Nephron progenitor cell (in vitro differentiated cells): ENCODE data around the gene TP53.

ENCODE experiments used
- DNase-seq: peaks from one replicate; pipeline ENCODE4 v3.0.0; 2021
- H3K27ac Mint-ChIP-seq: 2 replicates; pipeline ENCODE4 v1.8.0; 2021; ENCODE audit warnings: mild to moderate bottlenecking, moderate library complexity, mixed read lengths
- H3K27me3 Mint-ChIP-seq: 2 replicates; pipeline ENCODE4 v1.8.0; 2021; ENCODE audit warnings: mild to moderate bottlenecking, low read depth, mixed read lengths; ENCODE audit not compliant: poor library complexity
- H3K36me3 Mint-ChIP-seq: 2 replicates; pipeline ENCODE4 v1.8.0; 2021; ENCODE audit warnings: low read depth, mixed read lengths
- H3K4me1 Mint-ChIP-seq: 2 replicates; pipeline ENCODE4 v1.8.0; 2021; ENCODE audit warnings: mixed read lengths
- H3K4me3 Mint-ChIP-seq: 2 replicates; pipeline ENCODE4 v1.8.0; 2021; ENCODE audit warnings: mild to moderate bottlenecking, moderate library complexity, mixed read lengths
- H3K9me3 Mint-ChIP-seq: 2 replicates; pipeline ENCODE4 v1.8.0; 2021; ENCODE audit warnings: mild to moderate bottlenecking, moderate library complexity, mixed read lengths
- TF ChIP-seq, protein P1 (sequence below): fragments of 200-600 bp; sonication (generic); IDR thresholded peaks from 2 replicates; pipeline ENCODE4 v1.5.0; 2021; ENCODE audit warnings: antibody characterized with exemption

The TP53 gene

DNA sequence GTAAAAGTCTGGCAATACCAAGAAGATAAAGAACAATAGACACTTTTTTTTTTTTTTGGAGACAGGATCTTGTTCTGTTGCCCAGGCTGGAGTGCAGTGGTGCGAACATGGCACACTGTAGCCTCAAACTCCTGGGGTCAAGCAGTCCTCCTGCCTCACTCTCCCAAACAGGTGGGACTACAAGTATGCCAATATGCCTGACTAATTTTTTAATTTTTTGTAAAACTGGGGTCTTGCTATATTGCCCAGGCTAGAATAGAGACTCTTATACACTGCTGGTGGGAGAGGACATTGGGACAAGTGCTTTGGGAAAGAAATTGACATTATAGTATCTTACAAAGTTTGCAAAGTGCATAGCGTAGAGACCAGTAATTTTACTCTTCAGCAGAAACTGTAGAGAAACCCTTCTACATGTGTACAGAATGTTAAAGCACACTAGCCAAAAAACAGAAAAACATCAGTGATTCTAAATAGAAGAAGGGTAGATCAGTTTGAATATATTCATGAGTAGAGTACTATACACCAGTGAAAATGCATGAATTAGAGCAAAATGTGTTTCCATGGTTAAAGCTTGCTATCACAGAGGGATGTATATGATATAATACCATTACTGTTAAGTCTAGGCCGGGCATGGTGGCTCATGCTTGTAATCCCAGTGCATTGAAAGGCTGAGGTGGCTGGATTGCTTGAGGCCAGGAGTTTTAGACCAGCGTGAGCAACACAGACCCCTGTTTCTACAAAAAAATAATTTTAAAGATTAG is 10.7 kb upstream of the TP53 start:
- peaks cover 5% of the 10 kb centered on the region for H3K4me1 Mint-ChIP-seq
- peaks cover 2% of the 10 kb centered on the region for H3K27me3 Mint-ChIP-seq
- peaks cover 42% of the 10 kb centered on the region for H3K36me3 Mint-ChIP-seq
- DNase-seq, result no peak
- TF ChIP-seq, protein P1, sequence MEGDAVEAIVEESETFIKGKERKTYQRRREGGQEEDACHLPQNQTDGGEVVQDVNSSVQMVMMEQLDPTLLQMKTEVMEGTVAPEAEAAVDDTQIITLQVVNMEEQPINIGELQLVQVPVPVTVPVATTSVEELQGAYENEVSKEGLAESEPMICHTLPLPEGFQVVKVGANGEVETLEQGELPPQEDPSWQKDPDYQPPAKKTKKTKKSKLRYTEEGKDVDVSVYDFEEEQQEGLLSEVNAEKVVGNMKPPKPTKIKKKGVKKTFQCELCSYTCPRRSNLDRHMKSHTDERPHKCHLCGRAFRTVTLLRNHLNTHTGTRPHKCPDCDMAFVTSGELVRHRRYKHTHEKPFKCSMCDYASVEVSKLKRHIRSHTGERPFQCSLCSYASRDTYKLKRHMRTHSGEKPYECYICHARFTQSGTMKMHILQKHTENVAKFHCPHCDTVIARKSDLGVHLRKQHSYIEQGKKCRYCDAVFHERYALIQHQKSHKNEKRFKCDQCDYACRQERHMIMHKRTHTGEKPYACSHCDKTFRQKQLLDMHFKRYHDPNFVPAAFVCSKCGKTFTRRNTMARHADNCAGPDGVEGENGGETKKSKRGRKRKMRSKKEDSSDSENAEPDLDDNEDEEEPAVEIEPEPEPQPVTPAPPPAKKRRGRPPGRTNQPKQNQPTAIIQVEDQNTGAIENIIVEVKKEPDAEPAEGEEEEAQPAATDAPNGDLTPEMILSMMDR, result no peak
- no peak overlapping the region for H3K27ac Mint-ChIP-seq
- no peak overlapping the region for H3K4me3 Mint-ChIP-seq
- no peaks in the 10 kb centered on the region for H3K9me3 Mint-ChIP-seq

DNA sequence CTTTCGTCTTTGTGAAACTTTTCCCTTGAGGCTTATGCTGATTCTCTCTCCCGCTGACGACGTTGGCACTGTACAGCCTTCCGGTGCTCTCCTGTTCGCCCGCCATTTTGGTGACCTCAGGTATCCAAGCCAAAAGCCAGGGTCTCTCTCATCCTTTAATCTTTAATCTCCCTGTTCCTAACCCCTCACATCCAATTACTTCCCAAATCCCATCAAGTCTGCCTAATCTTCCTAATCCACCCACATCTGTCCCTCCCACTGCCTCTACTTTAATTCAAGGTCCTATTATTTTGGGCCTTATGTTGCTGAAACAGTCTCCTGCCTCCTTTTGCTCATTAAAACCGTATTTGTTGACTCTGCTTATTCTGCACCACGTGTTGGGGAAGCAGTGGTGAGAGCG is 8.3 kb upstream of the TP53 start:
- H3K4me1 Mint-ChIP-seq, result peaks cover 4% of the 10 kb centered on the region
- no peak for DNase-seq
- H3K36me3 Mint-ChIP-seq, result peaks cover 52% of the 10 kb centered on the region
- no peak overlapping the region for H3K4me3 Mint-ChIP-seq
- TF ChIP-seq, protein P1, result no peak
- H3K9me3 Mint-ChIP-seq, result no peaks in the 10 kb centered on the region
- H3K27ac Mint-ChIP-seq, result peak overlapping the region; percentile 40
- peaks cover 5% of the 10 kb centered on the region for H3K27me3 Mint-ChIP-seq

DNA sequence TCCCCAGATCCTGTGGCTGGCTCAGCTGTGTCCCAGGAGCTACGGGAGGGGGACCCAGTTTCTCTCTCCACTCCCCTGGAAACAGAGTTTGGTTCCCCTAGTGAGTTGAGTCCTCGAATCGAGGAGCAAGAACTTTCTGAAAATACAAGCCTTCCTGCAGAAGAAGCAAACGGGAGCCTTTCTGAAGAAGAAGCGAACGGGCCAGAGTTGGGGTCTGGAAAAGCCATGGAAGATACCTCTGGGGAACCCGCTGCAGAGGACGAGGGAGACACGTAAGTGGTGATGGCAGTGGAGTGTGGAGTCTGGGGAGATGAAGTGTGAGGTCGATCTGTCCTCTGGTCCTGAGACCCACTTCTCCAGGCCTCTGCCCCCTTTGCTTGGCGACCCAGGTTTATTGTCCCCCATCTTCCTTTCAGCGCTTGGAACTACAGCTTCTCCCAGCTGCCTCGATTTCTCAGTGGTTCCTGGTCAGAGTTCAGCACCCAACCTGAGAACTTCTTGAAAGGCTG is 1.6 kb upstream of the TP53 start:
- Mint-ChIP-seq H3K27ac (peak overlapping the region; percentile 66), H3K27me3 (peaks cover 3% of the 10 kb centered on the region), H3K4me3 (peak overlapping the region; percentile 96), H3K4me1 (peaks cover 45% of the 10 kb centered on the region), H3K9me3 (no peaks in the 10 kb centered on the region), H3K36me3 (peaks cover 35% of the 10 kb centered on the region)
- DNase-seq, result peak; percentile 15
- TF ChIP-seq, protein P1, result no peak

DNA sequence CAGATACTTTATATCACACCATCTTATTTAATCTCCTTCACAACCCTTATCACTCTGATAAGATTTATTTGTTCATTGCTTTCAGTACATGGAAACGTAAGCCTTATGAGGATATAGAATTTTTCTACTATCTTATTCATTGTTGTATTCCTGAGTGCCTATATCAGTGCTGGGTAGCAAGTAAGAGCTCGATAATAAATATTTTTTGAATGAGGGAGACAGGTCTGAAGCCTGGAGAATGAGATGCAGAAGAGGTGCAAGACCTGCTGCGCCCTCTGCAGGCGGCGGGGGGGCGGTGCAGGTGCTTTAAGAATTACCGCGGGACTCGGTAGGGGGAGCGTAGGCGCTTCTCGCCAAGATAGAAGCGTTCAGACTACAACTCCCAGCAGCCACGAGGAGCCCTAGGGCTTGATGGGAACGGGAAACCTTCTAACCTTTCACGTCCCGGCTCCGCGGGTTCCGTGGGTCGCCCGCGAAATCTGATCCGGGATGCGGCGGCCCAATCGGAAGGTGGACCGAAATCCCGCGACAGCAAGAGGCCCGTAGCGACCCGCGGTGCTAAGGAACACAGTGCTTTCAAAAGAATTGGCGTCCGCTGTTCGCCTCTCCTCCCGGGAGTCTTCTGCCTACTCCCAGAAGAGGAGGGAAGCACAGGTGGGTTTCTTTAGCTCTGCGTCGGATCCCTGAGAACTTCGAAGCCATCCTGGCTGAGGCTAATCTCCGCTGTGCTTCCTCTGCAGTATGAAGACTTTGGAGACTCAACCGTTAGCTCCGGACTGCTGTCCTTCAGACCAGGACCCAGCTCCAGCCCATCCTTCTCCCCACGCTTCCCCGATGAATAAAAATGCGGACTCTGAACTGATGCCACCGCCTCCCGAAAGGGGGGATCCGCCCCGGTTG is 868 bp upstream of the TP53 start, which contains the start of gene WRAP53:
Gene WRAP53 (plus strand): TSS at position 570 of the 900 bp plus-strand sequence. CDS start 172 bp downstream, at position 742.
- H3K4me1 Mint-ChIP-seq, result peaks cover 45% of the 10 kb centered on the region
- peak within 1 kb of the TSS; percentile 96 for H3K4me3 Mint-ChIP-seq

DNA sequence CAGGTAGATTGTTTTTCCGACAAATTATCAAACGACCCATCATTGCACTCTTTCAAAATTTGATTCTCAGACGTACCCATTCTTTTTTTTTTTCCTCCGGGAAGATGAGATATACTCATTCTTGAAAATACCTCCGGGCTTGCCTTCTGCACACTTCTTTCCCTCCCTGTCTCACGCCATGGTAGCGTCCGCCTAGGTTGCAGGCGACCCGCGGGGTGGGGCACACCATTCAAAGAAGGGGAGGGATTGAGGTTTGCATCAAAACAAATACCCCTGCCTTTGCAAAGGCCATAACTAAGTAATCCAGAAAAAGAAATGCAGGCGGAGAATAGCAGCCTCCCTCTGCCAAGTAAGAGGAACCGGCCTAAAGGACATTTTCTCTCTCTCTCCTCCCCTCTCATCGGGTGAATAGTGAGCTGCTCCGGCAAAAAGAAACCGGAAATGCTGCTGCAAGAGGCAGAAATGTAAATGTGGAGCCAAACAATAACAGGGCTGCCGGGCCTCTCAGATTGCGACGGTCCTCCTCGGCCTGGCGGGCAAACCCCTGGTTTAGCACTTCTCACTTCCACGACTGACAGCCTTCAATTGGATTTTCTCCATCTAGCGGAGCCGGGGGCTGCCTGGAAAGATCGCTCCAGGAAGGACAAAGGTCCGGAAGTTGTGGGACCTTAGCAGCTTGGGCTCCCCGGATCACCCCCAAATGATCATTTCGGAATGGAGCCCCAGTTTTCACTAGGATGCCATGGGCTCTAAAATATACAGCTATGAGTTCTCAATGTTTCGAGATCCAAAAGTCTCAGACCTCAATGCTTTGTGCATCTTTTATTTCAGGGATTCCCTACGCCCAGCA is 843 bp downstream of the TP53 start:
- no peaks in the 10 kb centered on the region for H3K9me3 Mint-ChIP-seq
- peaks cover 28% of the 10 kb centered on the region for H3K36me3 Mint-ChIP-seq
- TF ChIP-seq, protein P1, result no peak
- H3K4me1 Mint-ChIP-seq, result peaks cover 41% of the 10 kb centered on the region
- peaks cover 3% of the 10 kb centered on the region for H3K27me3 Mint-ChIP-seq
- peak overlapping the region; percentile 100 for H3K27ac Mint-ChIP-seq
- peak overlapping the region; percentile 96 for H3K4me3 Mint-ChIP-seq
- DNase-seq, result peak; percentile 77

More for the DNA sequence above, 868 bp upstream of the TP53 start, which contains the start of gene WRAP53:
- peak; percentile 94 for DNase-seq
- Mint-ChIP-seq H3K9me3 (no peaks in the 10 kb centered on the region), H3K36me3 (peaks cover 33% of the 10 kb centered on the region), H3K27ac (peak within 1 kb of the TSS; percentile 100), H3K27me3 (peaks cover 3% of the 10 kb centered on the region)
- TF ChIP-seq, protein P1, result peak; percentile 100
